Measurements from ENCODE around the gene NGEF. TPM values are rescaled to one million over a fixed set of nuclear protein-coding genes. Genes with fewer than 3 reads are reported as not detected.
"Not testable (repeated sequence)": the region's sequence is repeated elsewhere in the genome, so short reads cannot be mapped to it uniquely, and the experiment has no call there.

NGEF gene
- total RNA-seq, 1 donor from 2014 or later: 0.35 TPM

DNA sequence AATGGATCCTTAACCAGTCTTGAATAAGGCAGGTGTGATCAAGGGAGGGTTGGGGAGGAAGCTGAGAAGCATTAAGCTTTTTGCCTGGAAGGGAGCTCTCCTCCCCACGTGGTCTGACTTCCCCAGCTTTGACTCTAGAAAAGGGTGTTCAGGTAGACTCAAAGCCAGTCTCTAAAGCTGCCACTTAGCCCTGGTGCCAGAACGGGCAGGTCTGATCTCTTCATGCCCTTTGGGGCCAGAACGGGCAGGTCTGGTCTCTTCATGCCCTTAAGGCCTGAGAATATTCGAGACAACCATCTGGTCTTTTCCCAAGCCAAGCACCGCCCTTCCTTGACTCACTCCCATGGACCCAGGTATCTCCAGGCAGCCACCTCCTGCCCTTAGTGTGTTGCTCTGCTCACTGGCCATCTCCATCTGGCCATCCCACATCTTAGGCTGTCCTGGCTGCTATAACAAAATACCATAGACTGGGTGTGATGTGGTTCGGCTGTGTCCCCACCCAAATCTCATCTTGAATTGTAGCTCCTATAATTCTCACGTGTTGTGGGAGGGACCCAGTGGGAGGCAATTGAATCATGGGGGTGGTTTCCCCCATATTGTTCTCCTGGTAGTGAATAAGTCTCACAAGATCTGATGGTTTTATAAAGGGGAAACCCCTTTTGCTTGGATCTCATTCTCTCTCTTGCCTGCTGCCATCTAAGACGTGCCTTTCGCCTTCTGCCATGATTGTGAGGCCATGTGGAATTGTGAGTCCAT lies 83.6 kb downstream of the NGEF start:
- DNase-seq (ENCODE audit: low spot score): no peak

- no peak for DNase-seq (ENCODE audit: low spot score)
Observed at GRCh38 chr2:232928551-232929302, 84.3 kb downstream of the NGEF start.

GRCh38 chr2:232927793-232928550 lies 85.1 kb downstream of the NGEF start:
- DNase-seq (ENCODE audit: low spot score): no peak

DNA sequence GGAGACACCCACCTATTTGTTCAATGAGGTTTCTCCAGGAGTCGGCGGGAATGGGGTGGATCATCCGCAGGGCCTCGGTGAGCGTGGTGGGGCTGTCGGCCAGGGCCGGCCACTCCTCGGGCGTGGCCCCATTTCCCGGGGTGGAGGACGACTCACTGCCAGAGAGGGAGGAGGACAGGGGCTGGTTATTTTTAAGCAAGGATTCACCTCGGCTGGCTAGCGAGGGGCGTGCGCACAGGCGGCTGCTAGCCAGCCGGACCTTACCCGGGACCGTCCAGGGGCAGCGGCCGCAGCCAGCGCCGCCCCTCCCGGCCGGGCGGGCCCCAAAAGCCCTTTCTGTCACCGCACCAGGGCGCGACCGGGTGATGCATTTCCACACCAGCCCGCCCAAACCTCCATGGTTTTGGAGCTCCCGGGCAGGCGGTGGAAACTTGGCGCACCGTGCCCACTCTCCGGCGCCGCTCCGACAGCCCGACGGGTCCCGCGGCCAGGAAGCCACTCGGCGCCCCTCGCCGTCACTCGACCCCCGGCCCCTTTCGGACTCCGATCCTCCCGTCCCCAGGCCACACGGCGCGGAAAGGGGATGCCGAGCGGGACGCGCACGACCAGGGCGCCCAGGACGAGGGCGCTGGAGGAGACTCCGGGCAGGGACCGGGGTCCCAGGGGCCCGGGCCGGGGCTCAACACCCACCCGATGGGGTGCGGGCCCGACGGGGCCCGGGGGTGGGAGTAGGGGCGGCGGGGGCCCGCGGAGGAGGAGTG lies 85.8 kb downstream of the NGEF start:
- no peak for DNase-seq (ENCODE audit: low spot score)

DNA sequence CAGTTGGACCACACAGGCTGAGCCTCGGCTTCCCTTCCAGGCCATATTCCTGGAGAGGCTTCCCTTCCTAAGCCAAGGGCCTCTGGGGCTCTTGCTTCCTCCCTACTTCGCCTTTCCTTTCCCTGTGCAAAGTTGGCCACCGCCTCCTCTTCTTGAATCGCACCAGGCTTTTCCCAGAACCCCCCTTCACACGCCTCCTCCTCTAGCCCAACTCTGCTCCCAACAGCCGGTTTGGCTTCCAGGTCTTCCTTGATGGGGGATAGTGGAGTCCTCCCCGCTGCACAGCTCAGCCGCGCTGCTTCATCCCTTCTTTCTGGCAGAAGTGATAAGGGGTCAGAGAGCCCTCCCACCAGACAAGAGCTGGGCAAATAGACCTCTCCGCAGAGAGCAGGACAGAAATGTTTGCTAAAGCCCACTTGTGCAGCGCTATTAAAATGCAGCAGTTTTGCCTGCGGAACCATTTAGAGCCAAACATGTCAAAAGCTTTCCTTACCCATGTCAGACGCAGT lies 86.6 kb downstream of the NGEF start:
- no peak for DNase-seq (ENCODE audit: low spot score)

- DNase-seq (ENCODE audit: low spot score): no peak
Observed at GRCh38 chr2:232925821-232926156, 87.3 kb downstream of the NGEF start.

DNA sequence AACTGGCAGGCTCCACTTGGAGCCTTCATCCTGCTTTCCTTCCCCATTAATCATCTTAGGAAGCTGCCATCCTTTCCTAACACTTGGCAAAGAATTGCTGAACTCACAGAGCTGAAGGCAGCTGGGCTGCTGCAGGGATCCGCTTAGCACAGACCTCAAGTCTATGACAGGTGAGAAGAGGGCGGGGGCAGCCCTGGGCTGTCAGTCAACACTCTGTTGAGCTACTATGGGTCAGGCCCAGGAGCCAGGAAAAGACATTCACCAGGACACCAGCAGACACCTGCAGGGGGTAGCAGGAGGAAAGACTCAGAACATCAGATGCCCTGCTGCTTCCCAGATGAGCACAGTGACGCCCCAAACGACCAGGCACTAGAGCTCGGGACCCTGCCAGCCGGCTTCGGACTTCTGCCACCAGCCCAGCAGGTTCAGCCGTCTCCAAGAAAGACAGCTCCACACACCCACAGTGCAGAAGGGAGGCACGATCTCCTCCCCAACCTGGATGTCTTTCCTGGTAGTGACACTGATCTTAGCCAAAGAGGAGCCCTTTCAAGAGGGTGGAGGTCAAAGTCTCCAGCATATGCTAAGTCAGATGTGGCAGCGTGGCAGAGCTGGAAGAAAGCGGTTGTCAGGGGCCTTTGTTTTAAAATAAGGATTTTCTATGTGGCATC lies 87.8 kb downstream of the NGEF start:
- DNase-seq (ENCODE audit: low spot score): no peak

DNA sequence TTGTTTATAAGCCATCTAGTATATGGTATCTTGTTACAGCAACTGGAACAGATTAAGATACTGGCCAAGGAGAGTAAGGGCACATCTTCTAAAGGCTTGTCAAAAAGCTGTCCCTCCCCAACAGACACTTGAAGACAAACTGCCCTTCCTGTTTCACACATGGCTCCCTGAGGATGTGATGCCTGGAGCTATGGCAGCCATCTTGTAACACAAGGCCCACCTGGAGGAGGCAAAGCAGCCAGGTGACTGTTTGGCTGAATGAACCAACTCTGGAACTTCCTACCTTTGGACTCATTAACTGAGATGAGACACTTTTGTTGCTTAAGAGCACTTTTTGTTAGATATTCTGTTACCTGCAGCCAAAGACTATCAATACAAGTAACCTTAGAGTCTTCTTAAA lies 88.6 kb downstream of the NGEF start:
- no peak for DNase-seq (ENCODE audit: low spot score)

GRCh38 chr2:232920760-232921159 lies 92.3 kb downstream of the NGEF start:
- no peak for DNase-seq (ENCODE audit: low spot score)

DNA sequence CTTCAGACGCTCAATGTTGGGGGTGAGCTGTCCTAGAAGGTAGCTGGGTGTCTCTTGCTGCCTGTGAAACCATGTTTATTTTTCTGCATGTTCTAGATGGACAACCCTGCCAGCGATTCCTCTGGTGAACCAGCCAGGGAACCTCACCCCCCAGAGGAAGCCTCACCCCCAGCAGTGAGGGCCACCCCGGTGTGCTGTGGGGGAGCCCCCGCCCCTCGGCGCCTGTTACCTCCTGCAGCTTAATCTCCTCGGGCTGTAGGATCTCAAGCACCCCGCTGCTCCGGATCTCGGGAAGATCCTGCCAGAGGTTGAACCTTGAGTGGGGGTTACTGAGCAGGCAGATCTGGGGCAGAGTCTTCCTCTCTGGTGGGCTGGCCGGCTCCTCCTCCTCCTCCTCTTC lies 93.0 kb downstream of the NGEF start:
- DNase-seq (ENCODE audit: low spot score): no peak

GRCh38 chr2:232919141-232919540 lies 93.9 kb downstream of the NGEF start:
- no peak for DNase-seq (ENCODE audit: low spot score)

GRCh38 chr2:232913903-232914302 lies 99.2 kb downstream of the NGEF start:
- no peak for DNase-seq (ENCODE audit: low spot score)

- no peak for DNase-seq (ENCODE audit: low spot score)
Observed at GRCh38 chr2:232911712-232912277, 101.3 kb downstream of the NGEF start.

DNA sequence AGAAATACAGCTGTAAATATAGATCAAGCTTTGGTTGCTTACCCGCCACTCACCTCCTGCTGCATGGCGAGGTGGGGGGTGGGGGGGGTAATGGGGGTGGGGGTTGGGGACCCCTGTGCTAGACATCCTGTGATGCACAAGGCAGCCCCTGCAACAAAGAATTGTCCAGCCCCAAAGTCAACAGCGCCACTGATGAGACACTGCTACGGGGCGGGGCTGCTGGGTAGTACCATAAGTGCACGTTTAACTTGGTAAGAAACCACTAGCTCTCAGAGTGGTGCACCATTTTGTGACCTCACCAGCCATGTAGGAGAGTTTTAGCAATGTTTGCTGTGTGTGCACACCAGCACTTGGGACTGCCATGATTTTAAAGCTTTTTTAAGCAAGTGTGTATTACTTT lies 102.7 kb downstream of the NGEF start:
- DNase-seq (ENCODE audit: low spot score): no peak

DNA sequence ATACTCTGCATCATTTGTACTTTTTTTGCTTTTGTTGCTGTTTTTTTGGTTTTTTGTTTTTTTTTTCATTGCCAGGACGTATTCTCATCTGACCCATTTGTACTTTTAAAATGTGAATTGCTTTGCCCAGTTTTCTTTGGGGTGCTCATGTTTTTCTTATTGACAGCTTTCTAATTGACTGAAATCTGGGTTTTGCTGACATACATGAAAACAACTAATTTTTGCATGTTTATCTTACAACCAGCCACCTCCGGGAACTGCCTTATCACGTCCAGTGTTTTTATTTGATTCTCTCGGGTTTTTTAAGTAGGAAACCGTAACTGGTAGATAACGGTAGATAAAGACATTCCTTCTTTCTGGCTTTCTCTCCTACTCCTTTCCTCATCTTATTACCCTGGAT lies 104.4 kb downstream of the NGEF start:
- DNase-seq (ENCODE audit: low spot score): no peak

DNA sequence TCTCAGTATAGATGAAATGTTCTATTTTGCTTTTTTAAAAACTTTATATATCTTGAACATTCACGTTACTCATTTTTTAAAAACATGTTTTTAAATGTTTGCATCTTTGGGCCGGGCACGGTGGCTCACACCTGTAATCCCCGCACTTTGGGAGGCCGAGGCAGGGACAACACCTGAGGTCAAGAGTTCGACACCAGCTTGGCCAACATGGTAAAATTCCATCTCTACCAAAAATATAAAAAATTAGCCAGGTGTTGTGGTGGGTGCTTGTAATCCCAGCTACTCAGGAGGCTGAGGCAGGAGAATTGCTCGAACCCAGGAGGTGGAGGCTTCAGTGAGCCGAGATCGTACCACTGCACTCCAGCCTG lies 105.4 kb downstream of the NGEF start:
- not testable (repeated sequence) for DNase-seq (ENCODE audit: low spot score)

DNA sequence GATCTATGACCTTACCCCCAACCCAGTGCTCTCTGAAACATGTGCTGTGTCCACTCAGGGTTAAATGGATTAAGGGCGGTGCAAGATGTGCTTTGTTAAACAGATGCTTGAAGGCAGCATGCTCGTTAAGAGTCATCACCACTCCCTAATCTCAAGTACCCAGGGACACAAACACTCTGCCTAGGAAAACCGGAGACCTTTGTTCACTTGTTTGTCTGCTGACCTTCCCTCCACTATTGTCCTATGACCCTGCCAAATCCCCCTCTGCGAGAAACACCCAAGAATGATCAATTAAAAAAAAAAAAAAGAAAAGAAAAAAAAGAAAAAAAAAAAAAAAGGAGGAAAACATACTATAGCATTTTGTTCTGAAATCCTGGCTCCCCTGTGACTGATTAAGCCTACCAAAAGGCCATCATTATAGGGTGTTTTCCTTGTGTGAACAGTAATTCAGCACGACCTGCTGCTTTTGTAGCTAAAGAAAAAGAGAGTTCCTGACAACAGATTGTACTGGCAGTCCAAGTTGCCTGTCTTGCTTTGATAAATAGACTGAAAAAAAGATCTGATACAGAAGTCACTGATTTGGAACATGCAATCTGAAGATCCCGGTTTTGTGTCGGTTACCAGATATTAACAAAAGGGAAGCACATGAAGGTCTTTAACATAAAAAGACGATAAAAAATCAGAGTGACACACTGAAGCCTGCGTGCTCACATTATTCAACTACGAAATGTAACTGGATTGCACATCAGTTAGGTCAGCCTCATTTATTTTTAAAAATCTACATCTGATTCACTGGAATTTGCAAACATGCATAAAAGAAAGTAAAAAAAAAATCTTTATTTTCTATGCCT lies 106.0 kb downstream of the NGEF start:
- not testable (repeated sequence) for DNase-seq (ENCODE audit: low spot score)

DNA sequence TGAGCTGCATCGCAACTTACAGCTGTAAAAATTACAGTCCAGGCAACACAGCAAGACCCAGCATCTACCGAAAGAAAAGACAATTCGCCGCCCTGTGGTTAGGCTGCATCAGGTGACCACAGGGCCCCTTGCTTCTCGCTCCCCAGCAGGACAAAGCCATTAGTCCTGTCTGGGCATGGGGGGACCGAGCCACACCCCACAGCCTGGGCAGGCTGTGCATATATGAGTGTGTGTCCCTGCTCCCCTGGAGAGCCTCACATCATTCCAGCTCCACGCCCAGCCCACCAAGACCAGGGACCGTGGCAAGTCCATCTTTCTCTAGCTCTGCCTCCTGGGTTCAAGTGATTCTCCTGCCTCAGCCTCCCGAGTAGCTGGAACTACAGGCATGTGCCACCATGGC lies 109.1 kb downstream of the NGEF start:
- DNase-seq (ENCODE audit: low spot score): no peak

Data from mesenteric fat pad (tissue), 1 donor.